Activated CD4-positive, CD25-positive, alpha-beta regulatory T cell treated with anti-CD3 and anti-CD28 coated beads, Interleukin-2, amount 50 U/mL, for 16 hours (primary cell): ENCODE results near the gene COL4A2.

Source experiments
- DNase-seq: peaks from one replicate; pipeline ENCODE4 v3.0.0-alpha.2; 2020; ENCODE audit warnings: low read depth, low spot score

Gene COL4A2

DNA sequence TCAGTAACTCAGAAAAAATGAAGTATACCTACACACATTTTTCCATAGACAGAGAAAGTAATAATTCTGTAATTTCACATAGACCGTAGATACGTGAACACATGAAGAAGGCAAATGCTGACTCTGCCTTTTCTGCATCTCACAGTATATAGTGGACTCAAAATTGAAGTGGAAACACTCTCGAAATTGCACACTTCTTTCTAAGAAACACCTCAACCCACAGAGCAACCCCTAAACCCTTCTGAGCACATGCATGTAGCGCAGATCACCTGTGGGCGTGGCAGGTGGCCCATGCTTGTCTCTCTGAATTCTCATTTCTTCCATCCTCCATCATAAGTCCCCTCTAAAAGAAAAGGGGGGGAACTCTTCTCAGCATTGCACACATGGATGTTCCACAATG is 34.9 kb upstream of the COL4A2 start:
- DNase-seq: no peak

GRCh38 chr13:110272651-110273050 is 34.4 kb upstream of the COL4A2 start:
- DNase-seq: no peak

GRCh38 chr13:110273254-110273653 is 33.8 kb upstream of the COL4A2 start:
- DNase-seq: no peak

DNA sequence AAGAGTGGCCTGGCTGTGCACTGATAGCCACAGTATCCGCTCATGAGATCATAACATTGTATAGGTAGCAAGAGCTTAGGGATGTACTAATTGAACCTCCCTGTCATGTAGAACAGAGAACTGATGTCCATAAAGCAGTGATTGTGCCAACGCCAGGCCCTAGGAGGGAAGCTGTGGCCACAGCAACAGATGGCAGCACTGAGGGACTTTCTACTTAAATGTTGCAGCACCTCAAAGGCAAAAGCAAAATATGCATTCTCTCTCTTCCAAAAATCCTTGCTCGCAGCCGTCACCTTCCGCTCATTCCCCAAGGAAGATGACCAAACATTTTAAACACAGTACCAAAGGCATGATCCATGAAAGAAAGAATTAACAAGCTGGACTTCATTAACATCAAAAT is 32.4 kb upstream of the COL4A2 start:
- DNase-seq: no peak

DNA sequence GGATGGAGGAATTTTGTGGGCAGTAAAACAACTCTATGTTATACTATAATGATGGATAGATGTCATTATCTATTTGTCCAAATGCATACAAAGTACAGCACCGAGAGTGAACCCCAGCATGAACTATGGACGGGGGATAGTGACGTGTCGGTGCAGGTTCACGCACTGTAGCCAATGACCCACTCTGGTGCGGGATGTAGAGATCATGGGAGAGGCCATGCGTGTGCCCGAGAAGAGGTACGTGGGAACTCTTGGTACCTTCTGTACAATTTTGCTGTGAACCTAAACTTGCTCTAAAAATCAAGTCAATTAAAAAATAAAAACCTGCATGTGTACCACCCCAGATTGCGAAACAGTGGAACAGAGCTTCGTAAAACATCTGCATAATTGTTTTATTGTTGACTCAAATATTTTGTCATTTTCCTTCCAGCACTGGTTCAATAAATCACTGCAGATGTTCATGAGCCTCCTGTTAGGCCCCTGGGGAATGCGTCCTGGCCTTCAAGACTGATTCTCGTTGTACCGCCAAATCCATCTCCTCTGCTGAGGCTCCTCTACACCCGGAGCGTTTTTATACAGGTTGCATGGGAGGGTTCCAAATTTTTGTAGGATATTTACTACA is 31.0 kb upstream of the COL4A2 start:
- no peak for DNase-seq

- no peak for DNase-seq
Measured at GRCh38 chr13:110276553-110276950, 30.5 kb upstream of the COL4A2 start.

DNA sequence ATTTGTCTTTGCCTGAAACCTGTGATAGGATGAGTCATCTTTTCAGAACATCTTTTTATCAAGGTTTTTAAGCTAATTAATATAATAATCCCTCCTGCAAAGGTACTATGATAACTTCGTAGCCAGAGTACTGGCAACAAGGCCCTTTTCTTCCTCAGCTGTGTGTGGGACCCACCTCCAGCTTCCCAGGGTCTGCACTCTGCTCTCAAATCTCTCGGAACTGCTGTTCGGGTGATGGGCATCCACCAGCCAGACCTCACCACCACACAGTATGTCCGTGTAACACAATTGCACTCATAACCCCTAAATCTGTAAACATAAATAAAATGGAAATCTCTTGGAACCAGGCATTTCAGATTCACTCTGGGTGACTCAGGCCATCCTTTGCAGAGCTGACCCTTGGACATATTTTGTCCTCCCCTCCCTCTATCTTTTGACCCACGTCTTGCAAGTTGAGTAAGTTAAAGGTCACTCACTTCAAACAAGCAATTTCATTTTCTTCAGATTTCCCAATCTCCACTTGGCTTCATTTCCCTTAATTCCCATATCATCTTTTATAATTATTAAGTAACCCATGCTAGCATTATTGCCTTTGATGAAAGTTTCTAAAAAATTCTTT is 29.6 kb upstream of the COL4A2 start:
- DNase-seq: no peak

GRCh38 chr13:110278859-110279258 is 28.2 kb upstream of the COL4A2 start:
- no peak for DNase-seq

- DNase-seq: no peak
Measured at GRCh38 chr13:110279684-110280083, 27.4 kb upstream of the COL4A2 start.

DNA sequence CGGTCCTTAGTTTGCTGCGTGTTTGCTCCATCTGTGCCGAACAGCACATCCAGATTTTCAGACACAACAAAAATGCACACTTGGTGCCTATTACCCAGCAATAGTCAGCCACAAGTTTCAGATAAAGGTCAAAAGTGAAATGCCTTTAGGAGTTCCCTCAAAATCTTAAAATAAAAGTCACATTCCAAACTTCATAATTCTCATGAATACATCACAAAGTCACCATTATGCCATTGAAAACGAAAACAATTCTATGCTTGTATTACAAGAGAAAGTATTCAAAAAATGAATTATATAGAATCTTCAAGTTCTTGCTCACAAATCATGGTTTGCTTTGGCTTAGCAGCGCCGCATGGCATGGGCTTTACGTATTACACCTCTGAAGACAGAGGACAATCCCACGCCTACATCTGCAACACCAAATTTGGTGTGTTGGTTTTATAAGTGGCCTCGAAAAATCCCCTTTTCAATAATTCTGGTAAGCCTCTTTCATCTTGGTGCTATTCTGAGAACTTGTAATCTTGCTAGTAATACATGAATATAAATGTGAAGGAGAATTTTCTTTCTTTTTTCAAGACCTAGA is 26.8 kb upstream of the COL4A2 start:
- no peak for DNase-seq

DNA sequence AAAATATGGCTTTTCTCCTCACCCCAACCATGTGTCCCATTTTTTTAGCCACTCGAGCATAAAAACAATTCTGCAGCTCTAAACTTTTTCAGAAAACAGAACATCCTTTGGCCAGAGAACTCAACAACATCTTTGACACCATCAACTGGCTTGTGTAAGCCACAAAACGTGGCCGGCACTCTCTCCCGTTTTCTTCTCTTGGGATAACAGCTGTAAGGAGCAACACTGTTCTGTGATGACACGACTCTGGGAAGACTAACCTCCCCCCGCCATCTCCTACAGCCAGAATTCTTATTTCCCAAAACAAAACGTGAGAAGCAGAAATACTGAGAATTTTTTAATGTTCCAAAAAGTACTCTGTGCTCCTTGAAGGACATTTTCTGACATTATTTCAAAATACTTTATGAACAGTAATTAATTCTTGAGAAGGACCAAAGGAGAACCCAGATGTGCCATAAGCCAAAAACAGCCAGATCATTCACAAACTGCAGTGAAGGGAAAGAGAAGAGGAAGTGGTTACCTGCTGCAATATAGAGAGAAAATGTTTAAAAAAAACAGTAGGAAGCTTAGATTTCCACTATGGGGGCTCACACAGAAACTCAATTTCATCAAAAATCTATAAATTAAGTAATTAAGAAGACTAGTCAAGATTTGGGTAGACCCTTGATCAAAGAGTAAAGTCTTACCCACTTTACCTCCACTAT is 25.9 kb upstream of the COL4A2 start:
- DNase-seq: no peak

- DNase-seq: no peak
Measured at GRCh38 chr13:110281736-110282135, 25.3 kb upstream of the COL4A2 start.

GRCh38 chr13:110282316-110282841 is 24.7 kb upstream of the COL4A2 start:
- no peak for DNase-seq

DNA sequence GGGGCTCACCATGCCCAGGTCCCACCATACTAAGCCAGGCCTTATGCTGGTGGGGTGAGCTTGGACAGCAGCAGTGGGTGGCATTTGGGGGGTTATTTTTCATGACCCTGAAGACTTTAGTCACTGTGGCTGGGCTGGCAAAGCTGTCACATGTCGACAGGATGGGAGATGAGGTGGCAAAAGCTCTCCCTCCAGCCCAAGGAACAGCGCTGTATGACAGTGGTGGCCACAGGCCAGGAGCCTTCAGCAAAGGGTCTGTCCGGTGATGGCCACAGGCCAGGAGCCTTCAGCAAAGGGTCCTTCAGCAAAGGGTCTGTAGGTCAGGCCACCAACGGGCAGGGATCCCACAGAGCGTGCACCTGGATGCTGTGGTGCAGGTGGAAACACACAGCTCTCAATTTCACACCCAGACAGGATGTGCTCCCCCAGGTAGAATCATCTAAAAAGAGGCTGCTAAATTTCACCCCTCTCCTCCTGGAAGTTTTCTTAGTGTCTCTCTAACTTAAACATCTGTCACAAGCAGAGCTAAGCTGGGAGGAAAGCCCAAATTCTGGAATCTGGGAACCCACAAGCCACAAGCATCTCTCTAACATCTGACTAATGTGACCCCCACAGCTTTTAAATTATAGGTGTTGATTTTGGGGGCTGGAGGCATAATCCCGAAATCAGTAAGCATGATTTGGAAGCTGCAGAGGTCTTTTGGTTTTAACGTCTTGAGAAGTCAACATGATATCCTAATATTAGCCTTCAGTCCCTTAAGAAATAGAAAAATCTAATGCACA is 23.2 kb upstream of the COL4A2 start:
- no peak for DNase-seq

DNA sequence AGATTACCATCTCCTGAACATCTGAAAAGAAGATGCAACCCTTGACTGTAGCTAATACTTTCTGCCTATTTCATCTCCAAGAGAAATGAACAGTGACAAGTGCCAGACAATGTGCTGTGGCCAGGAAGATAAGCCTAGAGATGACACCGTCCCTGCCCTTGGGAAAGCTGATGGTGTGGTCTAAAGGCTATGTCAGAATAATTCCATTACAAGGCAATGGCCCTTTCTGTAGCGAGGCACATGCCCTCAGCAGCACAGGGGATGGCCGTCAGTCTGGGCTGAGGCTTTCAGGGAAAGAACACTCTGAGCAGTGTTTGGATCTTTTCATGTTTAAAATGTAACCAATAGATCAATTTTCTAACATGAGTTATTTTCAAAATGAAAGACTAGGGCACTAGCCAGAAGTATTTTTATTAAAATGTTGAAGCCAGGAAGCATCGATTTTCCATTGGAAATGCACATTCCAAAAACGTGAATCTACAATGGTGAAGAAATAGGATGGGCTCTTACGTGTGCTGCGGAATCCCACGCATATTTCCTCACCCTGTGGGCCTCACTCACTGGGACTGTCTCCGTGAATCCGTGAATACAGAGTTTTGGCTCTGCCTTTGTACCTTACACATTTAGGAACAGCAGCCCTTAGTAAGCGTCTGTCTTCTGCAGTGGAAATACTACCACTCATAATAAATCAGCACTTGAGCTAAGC is 22.2 kb upstream of the COL4A2 start:
- no peak for DNase-seq

DNA sequence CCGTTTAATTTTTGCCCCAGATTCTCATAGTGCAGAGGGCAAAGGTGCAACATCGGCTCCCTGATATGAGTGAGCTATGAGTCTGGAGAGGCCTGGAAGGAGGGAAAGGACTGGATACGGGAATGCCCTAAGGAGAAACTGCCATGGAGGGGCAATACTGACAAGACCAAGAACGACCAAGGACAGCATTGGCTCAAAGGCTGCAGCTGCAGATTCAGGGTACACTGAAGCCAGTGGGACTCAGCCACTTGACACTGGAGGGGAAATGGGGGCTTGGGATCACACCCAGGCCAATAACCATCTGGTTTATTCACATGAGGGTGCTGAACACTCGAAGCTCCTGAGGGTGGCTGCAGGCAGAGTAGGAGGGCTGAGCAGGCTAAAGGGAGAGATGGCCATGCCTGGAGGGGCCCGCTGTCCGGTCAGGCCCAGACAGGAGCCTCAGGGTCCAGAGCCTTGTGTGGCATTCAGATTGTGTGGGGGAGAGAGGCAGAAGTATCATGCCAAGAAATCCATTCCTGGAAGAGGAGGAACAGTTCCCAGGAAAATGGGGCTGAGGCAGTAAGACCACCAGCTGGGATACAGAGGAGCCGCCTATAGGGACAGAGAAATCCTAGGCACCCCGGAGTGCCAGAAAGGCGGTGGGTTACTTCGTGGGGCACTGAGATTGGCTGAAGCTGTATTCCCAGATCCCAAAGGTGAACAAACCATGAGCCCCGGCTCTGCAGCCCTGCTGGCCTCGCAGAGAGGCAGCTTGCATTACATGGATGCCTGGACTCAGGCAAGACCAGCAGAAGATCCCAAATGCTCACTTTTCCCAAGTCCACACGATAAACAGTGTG is 20.9 kb upstream of the COL4A2 start:
- no peak for DNase-seq

- no peak for DNase-seq
Measured at GRCh38 chr13:110286833-110287819, 20.0 kb upstream of the COL4A2 start.

- DNase-seq: no peak
Measured at GRCh38 chr13:110289174-110289573, 17.9 kb upstream of the COL4A2 start.

DNA sequence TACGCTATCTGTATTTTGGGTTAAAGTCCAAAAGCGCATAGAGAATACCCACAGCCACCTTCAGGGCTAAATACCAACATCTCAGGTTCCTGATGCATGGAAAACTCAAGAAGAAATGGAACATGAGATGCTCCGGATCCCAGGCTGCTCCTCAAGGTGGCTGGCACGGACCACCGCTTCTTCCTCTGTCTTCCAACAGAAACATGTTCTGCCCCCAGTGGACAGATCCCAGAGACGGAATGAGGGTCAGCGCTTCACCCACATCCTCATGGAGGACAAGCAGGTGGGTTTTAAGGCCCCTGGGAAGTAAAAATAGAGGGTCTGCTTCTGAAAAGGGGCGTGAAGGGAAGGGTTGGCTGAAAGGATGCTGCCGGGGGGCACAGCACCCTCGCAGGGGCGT is 17.4 kb upstream of the COL4A2 start:
- no peak for DNase-seq
